ENCODE measurements around the gene DDI2.

DNA sequence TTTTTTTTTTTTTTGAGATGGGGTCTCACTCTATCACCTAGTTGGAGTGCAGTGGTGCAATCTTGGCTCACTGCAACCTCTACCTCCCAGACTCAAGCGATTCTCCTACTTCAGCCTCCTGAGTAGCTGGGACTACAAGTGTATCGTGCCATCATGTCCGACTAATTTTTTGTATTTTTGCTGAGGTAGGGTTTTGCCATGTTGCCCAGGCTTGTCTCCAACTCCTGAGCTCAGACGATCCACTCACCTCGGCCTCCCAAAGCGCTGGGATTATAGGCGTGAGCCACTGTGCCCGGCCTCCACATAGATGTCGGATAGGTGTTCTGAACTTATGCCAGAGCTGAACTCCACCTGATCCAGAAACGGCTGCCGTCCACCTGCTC is 87.9 kb downstream of the DDI2 start:
- TF ChIP-seq ZNF132 (tag by site-specific recombination; IDR thresholded peaks at IDR 0.05; ENCODE audit: borderline replicate concordance) = no peak
- TF ChIP-seq, protein P1, sequence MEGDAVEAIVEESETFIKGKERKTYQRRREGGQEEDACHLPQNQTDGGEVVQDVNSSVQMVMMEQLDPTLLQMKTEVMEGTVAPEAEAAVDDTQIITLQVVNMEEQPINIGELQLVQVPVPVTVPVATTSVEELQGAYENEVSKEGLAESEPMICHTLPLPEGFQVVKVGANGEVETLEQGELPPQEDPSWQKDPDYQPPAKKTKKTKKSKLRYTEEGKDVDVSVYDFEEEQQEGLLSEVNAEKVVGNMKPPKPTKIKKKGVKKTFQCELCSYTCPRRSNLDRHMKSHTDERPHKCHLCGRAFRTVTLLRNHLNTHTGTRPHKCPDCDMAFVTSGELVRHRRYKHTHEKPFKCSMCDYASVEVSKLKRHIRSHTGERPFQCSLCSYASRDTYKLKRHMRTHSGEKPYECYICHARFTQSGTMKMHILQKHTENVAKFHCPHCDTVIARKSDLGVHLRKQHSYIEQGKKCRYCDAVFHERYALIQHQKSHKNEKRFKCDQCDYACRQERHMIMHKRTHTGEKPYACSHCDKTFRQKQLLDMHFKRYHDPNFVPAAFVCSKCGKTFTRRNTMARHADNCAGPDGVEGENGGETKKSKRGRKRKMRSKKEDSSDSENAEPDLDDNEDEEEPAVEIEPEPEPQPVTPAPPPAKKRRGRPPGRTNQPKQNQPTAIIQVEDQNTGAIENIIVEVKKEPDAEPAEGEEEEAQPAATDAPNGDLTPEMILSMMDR (tag by site-specific recombination; IDR thresholded peaks at IDR 0.05) = no peak
